K562 treated with DMSO at 1 percent for 12 hours (cell line): Measurements from ENCODE around the gene PRR3. TPM values are rescaled to one million over a fixed set of nuclear protein-coding genes. Genes with fewer than 3 reads are reported as not detected.

ENCODE experiments used
- total RNA-seq: library from RNA; unstranded; fragments of 300-600 nt; gene quantifications from 2 replicates; pipeline ENCODE4 v1.2.3, GENCODE V29; 2022; ENCODE audit not compliant: insufficient read depth

Gene PRR3, protein sequence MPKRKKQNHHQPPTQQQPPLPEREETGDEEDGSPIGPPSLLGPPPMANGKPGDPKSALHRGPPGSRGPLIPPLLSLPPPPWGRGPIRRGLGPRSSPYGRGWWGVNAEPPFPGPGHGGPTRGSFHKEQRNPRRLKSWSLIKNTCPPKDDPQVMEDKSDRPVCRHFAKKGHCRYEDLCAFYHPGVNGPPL
- 10.6 and 17.7 TPM in 2 replicates for total RNA-seq

DNA sequence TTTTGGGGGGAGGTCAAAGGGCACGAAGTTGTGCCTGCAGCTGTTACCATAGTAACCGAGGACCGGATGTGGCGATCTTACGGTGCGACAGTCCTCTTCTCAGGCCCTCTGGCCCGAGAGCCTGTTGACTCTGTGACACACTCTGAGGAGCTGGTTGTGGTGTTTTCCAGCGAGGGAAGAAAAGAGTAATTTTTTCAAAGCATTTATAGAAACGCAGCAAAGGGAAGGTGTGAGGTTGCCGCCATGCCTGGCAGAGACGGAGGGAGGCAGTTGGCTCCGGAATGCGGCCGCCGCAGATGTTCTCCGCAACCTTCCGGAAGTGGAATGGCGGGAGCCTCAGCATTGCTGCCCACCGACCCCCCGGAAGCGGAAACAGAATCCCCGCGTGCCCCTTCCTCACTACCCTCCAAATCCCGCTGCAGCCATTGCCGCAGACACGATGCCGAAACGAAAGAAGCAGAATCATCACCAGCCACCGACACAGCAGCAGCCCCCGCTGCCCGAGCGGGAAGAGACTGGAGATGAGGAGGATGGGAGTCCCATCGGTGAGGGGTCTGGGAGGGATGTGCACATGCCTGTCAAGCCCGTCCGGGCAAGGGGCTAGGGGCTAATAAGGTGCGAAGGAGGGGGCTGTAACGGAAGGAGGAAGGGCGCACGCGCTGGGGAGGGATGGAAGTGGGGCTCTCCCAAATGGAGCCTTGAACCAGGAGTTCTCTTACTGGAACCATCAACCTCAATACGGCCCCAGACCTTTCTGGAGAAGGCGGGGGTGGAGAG, at the start of gene PRR3:
TSS of gene PRR3 (plus strand) at position 390 of the 777 bp plus-strand sequence. CDS start at position 440, 50 bp downstream.

DNA sequence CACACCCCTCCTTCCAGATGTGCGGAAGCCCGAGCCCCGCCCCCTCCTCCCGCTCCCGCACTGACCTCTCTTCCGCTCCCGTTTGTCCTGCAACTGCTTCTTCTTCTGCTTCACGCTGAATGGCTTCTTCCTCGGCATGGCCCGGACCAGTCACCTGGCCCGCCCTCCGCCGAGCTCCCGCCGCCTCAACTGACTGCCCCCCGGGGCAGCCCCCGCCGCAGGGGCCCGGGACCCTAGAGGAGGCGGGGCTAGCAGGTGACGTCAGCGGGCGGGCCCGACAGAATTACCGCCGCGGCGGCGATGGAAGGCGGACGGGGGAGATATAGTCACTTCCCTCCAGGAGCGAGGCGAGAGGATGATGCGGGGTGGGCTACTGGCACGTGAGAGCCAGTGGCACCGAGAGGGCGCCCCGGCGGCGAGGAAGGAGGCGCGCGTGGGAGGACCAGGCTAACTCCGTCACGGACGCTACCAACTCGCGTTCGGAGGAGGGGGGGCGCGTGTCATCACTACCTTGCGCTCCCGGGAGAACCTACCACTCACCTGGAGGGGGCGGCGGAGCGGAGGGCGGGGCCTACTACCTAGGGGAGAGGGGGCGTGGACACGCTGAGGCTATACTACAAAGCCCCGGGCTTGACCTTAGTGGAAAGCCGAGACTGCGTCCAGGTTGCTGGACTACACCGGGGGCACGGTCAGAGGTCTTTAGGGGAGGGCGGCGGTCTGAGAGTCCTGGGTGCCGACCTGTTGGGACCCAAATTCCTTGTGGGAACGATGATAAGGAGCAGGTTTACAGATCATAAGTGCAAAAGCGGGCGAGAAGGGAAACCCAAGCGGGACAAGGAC, 809 bp upstream of the PRR3 start, which contains the start of gene GNL1:
TSS of gene GNL1 (minus strand) at position 424 of the 840 bp plus-strand sequence. CDS start at position 138, 286 bp downstream.

DNA sequence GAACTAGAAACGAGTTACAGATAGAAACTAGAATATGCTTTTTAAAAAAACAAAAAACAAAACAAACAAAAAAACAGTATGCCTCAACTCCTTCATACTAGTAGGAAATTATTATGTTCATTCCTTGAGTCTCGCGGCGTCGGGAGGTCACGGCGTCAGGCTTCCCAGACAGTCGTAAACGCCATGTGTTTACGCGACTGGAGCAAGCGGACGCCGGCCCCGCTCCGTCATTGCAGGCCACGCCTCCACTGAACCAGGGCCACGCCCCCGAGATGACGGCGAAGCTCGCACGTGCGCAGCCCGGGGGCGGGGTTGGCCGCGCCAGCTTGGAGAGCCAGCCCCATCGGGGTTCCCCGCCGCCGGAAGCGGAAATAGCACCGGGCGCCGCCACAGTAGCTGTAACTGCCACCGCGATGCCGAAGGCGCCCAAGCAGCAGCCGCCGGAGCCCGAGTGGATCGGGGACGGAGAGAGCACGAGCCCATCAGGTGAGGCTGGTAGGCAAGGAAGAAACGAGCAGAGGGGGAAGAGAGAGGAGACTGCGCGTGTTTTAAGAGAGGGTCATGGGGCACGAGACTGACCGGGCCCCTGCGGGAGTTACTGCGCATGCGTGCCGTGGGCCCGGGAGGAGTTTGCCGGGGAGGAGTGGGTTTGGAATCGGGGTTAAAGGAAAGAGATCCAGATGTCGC, 14.1 kb downstream of the PRR3 start, which contains the start of gene ABCF1:
TSS of gene ABCF1 (plus strand) at position 368 of the 687 bp plus-strand sequence. CDS start at position 414, 46 bp downstream.

Other genes with a start within 250 kb of the PRR3 start
- 6.4 and 16.2 TPM in 2 replicates for gene TRIM39, start 230.4 kb upstream of the PRR3 start, total RNA-seq
- 237 and 358 TPM in 2 replicates for gene RPP21, start 212.1 kb upstream of the PRR3 start, total RNA-seq
- gene HLA-E, start 67.8 kb upstream of the PRR3 start, total RNA-seq = 101 and 133 TPM in 2 replicates
- 59.1 and 61.6 TPM in 2 replicates for gene GNL1, start 806 bp upstream of the PRR3 start, total RNA-seq
- gene ABCF1, start 14.1 kb downstream of the PRR3 start, total RNA-seq = 65.0 and 94.3 TPM in 2 replicates
- 9.8 and 27.8 TPM in 2 replicates for gene PPP1R10, start 59.9 kb downstream of the PRR3 start, total RNA-seq
- 93.5 and 96.4 TPM in 2 replicates for gene MRPS18B, start 60.5 kb downstream of the PRR3 start, total RNA-seq
- 2.0 and 4.3 TPM in 2 replicates for gene ATAT1, start 69.6 kb downstream of the PRR3 start, total RNA-seq
- gene C6orf136, start 89.8 kb downstream of the PRR3 start, total RNA-seq = 34.0 and 38.3 TPM in 2 replicates
- 39.0 and 61.2 TPM in 2 replicates for gene DHX16, start 115.7 kb downstream of the PRR3 start, total RNA-seq
- gene PPP1R18, start 129.3 kb downstream of the PRR3 start, total RNA-seq = 94.1 and 132 TPM in 2 replicates
- gene NRM, start 133.7 kb downstream of the PRR3 start, total RNA-seq = 26.0 and 32.4 TPM in 2 replicates
- gene MDC1, start 160.0 kb downstream of the PRR3 start, total RNA-seq = 37.9 and 97.2 TPM in 2 replicates
- 976 and 1,602 TPM in 2 replicates for gene TUBB, start 163.1 kb downstream of the PRR3 start, total RNA-seq
- gene FLOT1, start 185.4 kb downstream of the PRR3 start, total RNA-seq = 233 and 258 TPM in 2 replicates
- 157 and 175 TPM in 2 replicates for gene IER3, start 187.3 kb downstream of the PRR3 start, total RNA-seq